KMS-11 (cell line): Measurements from ENCODE around the gene SORCS2.

Source experiments
- H2AFZ ChIP-seq: fragments of 200-600 bp; sonication (generic); 2 replicates; pipeline ENCODE4 v1.6.1; 2016; ENCODE audit warnings: antibody characterized with exemption, mixed run types, low read depth
- H3K27ac ChIP-seq: fragments of 200-600 bp; sonication (generic); 2 replicates; pipeline ENCODE4 v1.6.1; 2016; ENCODE audit warnings: mild to moderate bottlenecking, mixed run types
- H3K27me3 ChIP-seq: fragments of 200-600 bp; sonication (generic); 2 replicates; pipeline ENCODE4 v1.6.1; 2017; ENCODE audit warnings: mild to moderate bottlenecking, low read depth, mixed run types, moderate library complexity; ENCODE audit not compliant: insufficient read depth
- H3K36me3 ChIP-seq: fragments of 200-600 bp; sonication (generic); 2 replicates; pipeline ENCODE4 v1.6.1; 2017; ENCODE audit warnings: mild to moderate bottlenecking, mixed run types; ENCODE audit not compliant: insufficient read depth
- H3K4me1 ChIP-seq: fragments of 200-600 bp; sonication (generic); 2 replicates; pipeline ENCODE4 v1.6.1; 2016; ENCODE audit warnings: mild to moderate bottlenecking, low read depth, mixed run types; ENCODE audit not compliant: poor library complexity, severe bottlenecking
- H3K4me2 ChIP-seq: fragments of 200-600 bp; sonication (generic); 2 replicates; pipeline ENCODE4 v1.7.0; 2016; ENCODE audit warnings: mild to moderate bottlenecking, mixed run types
- H3K4me3 ChIP-seq: fragments of 200-600 bp; sonication (generic); IDR thresholded peaks from 2 replicates; pipeline ENCODE4 v1.6.1; 2017; ENCODE audit warnings: low read depth, low read length, mixed read lengths; ENCODE audit not compliant: insufficient read depth
- H3K79me2 ChIP-seq: fragments of 200-600 bp; sonication (generic); 2 replicates; pipeline ENCODE4 v1.6.1; 2016; ENCODE audit warnings: low read depth, mixed run types; ENCODE audit not compliant: insufficient read depth
- H3K9ac ChIP-seq: fragments of 200-600 bp; sonication (generic); 2 replicates; pipeline ENCODE4 v1.6.1; 2016; ENCODE audit warnings: mild to moderate bottlenecking, mixed run types
- H4K20me1 ChIP-seq: fragments of 200-600 bp; sonication (generic); 2 replicates; pipeline ENCODE4 v1.6.1; 2016; ENCODE audit warnings: mild to moderate bottlenecking, mixed run types; ENCODE audit not compliant: insufficient read depth
- CTCF ChIP-seq: fragments of 200-600 bp; sonication (generic); conservative IDR thresholded peaks from 2 replicates; pipeline ENCODE4 v1.6.1; 2017; ENCODE audit warnings: low read depth, mild to moderate bottlenecking, antibody characterized with exemption, low read length, moderate library complexity, mixed read lengths

SORCS2 gene

DNA sequence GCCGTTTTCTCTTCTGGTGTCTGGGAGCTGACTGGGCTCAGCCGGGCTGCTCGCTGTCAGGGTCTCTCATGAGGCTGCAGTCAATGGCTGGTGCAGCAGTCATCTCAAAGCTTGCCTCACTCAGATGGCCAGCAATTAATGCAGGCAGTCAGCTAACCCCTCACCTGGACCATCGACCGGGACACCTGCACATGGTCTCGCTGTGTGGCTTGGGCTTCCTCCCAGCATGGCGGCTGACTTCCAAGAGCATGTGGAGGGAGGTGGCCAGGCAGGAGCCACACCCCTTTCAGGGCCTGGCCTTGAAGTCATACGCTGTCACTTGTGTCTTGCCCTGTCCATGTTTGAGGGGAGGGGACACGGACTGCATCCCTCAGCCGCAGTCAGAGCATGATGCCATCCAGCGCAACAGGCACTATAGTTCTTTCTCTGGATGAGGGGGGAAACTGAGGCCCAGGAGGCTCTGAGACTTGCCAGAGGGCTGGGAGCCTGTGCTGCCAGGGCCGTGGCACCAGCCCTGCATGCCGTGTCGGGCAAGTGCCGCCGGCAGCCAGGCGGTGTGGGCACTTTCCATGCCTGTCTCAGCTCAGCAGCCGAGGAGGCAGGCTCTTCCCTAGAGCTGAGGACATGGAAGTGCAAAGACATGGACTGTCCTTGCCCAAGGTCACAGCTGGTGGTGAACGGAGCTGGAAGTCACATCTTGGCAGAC is 545.6 kb downstream of the SORCS2 start:
- Histone ChIP-seq H3K4me1 (no peaks in the 10 kb centered on the region), H3K79me2 (no peaks in the 10 kb centered on the region), H3K36me3 (no peaks in the 10 kb centered on the region), H3K4me2 (no peak overlapping the region), H2AFZ (no peak overlapping the region), H3K27ac (no peak overlapping the region), H3K4me3 (no peak overlapping the region), H3K9ac (no peak overlapping the region), H4K20me1 (no peaks in the 10 kb centered on the region), H3K27me3 (no peaks in the 10 kb centered on the region)
- no peak for TF ChIP-seq CTCF

- no peak overlapping the region for H2AFZ ChIP-seq
- no peaks in the 10 kb centered on the region for H4K20me1 ChIP-seq
- no peak overlapping the region for H3K9ac ChIP-seq
- H3K79me2 ChIP-seq, result no peaks in the 10 kb centered on the region
- no peak overlapping the region for H3K27ac ChIP-seq
- no peaks in the 10 kb centered on the region for H3K4me1 ChIP-seq
- no peaks in the 10 kb centered on the region for H3K36me3 ChIP-seq
- no peaks in the 10 kb centered on the region for H3K27me3 ChIP-seq
- no peak overlapping the region for H3K4me2 ChIP-seq
- TF ChIP-seq CTCF, result no peak
- H3K4me3 ChIP-seq, result no peak overlapping the region
Observed at GRCh38 chr4:7738458-7739076, 546.2 kb downstream of the SORCS2 start.

GRCh38 chr4:7739077-7739917 is 547.0 kb downstream of the SORCS2 start:
- no peaks in the 10 kb centered on the region for H3K4me1 ChIP-seq
- no peak overlapping the region for H2AFZ ChIP-seq
- H3K4me2 ChIP-seq, result no peak overlapping the region
- H4K20me1 ChIP-seq, result no peaks in the 10 kb centered on the region
- H3K4me3 ChIP-seq, result no peak overlapping the region
- no peaks in the 10 kb centered on the region for H3K27me3 ChIP-seq
- no peaks in the 10 kb centered on the region for H3K79me2 ChIP-seq
- H3K36me3 ChIP-seq, result no peaks in the 10 kb centered on the region
- H3K27ac ChIP-seq, result no peak overlapping the region
- TF ChIP-seq CTCF, result no peak
- H3K9ac ChIP-seq, result no peak overlapping the region

- H3K9ac ChIP-seq, result no peak overlapping the region
- H2AFZ ChIP-seq, result no peak overlapping the region
- H3K4me2 ChIP-seq, result no peak overlapping the region
- no peak overlapping the region for H3K27ac ChIP-seq
- no peaks in the 10 kb centered on the region for H4K20me1 ChIP-seq
- H3K4me1 ChIP-seq, result no peaks in the 10 kb centered on the region
- TF ChIP-seq CTCF, result no peak
- H3K4me3 ChIP-seq, result no peak overlapping the region
- no peaks in the 10 kb centered on the region for H3K79me2 ChIP-seq
- no peaks in the 10 kb centered on the region for H3K27me3 ChIP-seq
- H3K36me3 ChIP-seq, result no peaks in the 10 kb centered on the region
Observed at GRCh38 chr4:7739918-7740865, 547.9 kb downstream of the SORCS2 start.
